ENCODE measurements around the gene MXD3.

MXD3 gene

DNA sequence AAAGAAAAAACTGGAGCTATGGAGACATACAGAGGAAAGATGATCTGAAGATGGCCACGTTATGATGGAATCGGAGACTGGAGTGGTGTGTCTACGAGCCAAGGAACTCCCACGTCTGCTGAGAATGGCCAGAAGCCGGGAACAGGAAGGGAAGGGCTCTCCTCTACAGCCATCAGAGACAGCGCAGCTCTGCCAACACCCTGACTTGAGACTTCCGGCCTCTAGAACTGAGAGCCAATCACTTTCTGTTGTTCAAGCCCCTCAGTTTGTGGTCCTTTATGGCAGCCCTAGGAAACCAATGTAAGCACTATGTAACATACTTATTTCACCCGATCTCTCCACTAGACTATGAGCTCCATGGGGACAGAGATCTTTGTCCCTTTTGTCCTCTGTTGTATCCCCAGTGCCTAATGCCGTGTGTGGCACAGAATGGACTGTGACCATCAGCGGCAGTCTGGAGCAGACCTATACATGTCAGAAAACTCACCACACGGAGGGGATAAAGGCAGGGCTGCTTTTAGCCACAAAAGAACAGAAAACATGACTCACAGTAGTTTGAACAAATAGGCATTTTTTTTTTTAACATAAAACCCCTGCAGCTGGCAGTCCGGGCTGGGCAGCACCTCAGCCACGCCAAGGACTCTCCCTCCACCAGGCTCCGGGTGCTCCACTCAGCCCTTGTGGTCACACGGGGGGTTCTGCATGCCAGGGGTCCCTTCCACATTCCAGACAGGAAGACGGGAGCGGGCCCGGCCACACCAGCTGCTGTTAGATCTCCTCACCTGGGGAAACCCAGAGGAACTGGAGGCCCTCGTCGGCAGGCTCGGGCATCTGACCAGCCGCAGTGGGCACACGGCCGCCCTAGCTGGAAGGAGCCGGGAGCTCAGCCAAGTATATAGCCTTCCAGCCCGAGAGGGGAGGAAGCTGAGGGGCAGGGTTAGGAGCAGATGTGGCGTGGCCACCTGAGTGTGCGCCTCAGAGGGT, 16.1 kb upstream of the MXD3 start:
- Histone ChIP-seq H3K9ac (ENCODE audit: low read depth in 1 of 2, low read length in 2 of 2) (no peak overlapping the region), H3K4me3 (ENCODE audit: low read length in 2 of 2) (no peak overlapping the region), H3K36me3 (ENCODE audit: control insufficient read depth in 2 of 2, insufficient read depth in 2 of 2, low read length in 2 of 2) (peaks cover 23 to 36% of the 10 kb centered on the region in 2 donors), H3K27me3 (ENCODE audit: control insufficient read depth in 2 of 2, insufficient read depth in 2 of 2, low read length in 2 of 2) (no peaks in the 10 kb centered on the region), H3K9me3 (ENCODE audit: control insufficient read depth in 2 of 2, low read length in 2 of 2) (no peaks in the 10 kb centered on the region), H3K27ac (ENCODE audit: low read depth in 2 of 2, low read length in 2 of 2) (no peak overlapping the region), H3K4me1 (ENCODE audit: control insufficient read depth in 2 of 2, insufficient read depth in 2 of 2, low read length in 2 of 2) (peaks cover 0 to 4% of the 10 kb centered on the region in 2 donors)

DNA sequence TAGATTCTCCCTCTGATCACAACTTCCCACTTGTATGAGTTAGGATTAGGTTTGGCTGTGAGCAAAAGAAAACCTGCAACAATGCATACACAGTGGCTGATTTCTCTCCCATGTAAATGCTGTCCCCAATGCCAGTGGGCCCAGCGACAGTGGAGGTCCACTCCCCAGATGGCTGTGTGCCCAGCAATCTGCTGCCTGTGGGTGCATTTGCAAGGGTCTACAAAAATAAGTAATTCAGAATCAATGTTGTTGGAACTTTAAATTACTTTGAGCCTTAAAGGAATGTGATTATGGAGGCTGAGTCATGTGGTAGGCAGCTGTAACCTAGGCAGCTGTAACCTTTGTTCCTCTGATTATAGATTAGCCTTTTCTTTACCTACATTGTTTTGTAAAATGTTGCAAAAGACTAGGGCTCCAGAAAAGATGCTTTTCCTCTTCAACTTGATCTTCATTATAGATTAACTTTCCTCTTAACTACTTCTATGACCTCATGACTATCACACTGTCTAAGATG, 14.2 kb upstream of the MXD3 start:
- H3K9me3 ChIP-seq (ENCODE audit: control insufficient read depth in 2 of 2, low read length in 2 of 2): no peaks in the 10 kb centered on the region
- no peak overlapping the region for H3K9ac ChIP-seq (ENCODE audit: low read depth in 1 of 2, low read length in 2 of 2)
- H3K4me1 ChIP-seq (ENCODE audit: control insufficient read depth in 2 of 2, insufficient read depth in 2 of 2, low read length in 2 of 2): peaks cover 0 to 4% of the 10 kb centered on the region in 2 donors
- no peaks in the 10 kb centered on the region for H3K27me3 ChIP-seq (ENCODE audit: control insufficient read depth in 2 of 2, insufficient read depth in 2 of 2, low read length in 2 of 2)
- peaks cover 14 to 20% of the 10 kb centered on the region in 2 donors for H3K36me3 ChIP-seq (ENCODE audit: control insufficient read depth in 2 of 2, insufficient read depth in 2 of 2, low read length in 2 of 2)
- no peak overlapping the region for H3K4me3 ChIP-seq (ENCODE audit: low read length in 2 of 2)
- H3K27ac ChIP-seq (ENCODE audit: low read depth in 2 of 2, low read length in 2 of 2): no peak overlapping the region

DNA sequence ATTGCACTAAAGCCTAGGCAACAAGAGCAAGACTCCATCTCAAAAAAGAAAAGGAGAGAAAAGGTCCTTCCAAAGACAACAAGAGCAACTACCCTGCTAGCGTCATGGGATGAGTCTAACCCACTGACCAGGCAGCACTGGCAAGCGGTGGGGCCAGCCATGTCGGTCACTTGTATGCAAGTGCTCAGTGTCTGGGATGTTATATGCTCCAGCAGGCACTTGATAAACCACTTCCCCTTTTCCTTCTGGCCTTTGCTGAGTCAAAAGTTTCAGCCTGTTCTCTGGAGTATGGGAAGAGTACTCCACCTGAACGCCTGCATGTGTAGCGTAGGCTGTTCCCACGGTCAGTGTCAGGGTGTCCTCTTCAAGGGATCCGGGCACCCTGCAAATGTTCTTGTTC, 9.2 kb upstream of the MXD3 start:
- Histone ChIP-seq H3K27ac (ENCODE audit: low read depth in 2 of 2, low read length in 2 of 2) (no peak overlapping the region), H3K4me3 (ENCODE audit: low read length in 2 of 2) (no peak overlapping the region), H3K9ac (ENCODE audit: low read depth in 1 of 2, low read length in 2 of 2) (no peak overlapping the region), H3K9me3 (ENCODE audit: control insufficient read depth in 2 of 2, low read length in 2 of 2) (no peaks in the 10 kb centered on the region), H3K4me1 (ENCODE audit: control insufficient read depth in 2 of 2, insufficient read depth in 2 of 2, low read length in 2 of 2) (peaks cover 0 to 2% of the 10 kb centered on the region in 2 donors), H3K36me3 (ENCODE audit: control insufficient read depth in 2 of 2, insufficient read depth in 2 of 2, low read length in 2 of 2) (peaks cover 6% of the 10 kb centered on the region in 2 donors), H3K27me3 (ENCODE audit: control insufficient read depth in 2 of 2, insufficient read depth in 2 of 2, low read length in 2 of 2) (no peaks in the 10 kb centered on the region)

DNA sequence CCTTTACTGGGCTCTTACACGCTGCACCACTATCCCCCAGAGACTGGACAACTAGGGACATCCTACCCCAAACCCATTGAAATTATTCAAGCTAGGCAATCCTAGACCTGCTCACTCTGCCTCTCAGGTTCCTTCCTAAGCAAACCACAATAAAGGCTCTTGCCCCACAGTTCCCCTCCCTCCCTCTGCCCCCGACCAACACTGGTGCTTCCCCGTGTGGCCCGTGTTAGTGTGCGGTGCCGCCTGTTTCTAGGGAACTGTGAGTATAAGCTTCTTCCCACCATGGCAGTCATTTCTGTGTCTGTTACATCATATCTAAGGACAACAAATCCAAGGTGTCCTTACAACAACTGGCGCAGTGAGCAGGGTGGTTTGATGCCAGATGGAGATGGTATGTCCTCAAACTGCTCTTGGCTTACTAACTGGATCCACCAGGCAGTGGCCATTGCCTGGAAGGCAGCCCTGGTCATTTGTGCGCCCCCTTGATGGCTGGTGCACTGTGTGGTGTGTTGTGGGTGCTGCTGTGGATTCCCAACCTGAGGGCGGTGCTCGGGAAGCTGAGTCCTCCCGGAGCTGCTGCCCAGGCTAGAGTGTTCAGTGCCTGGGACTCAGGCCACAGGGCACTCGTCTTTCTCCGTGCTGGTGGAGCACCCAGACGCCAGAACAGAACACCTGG, 8.4 kb upstream of the MXD3 start:
- H3K27me3 ChIP-seq (ENCODE audit: control insufficient read depth in 2 of 2, insufficient read depth in 2 of 2, low read length in 2 of 2): no peaks in the 10 kb centered on the region
- H3K36me3 ChIP-seq (ENCODE audit: control insufficient read depth in 2 of 2, insufficient read depth in 2 of 2, low read length in 2 of 2): peaks cover 6% of the 10 kb centered on the region in 2 donors
- no peaks in the 10 kb centered on the region for H3K4me1 ChIP-seq (ENCODE audit: control insufficient read depth in 2 of 2, insufficient read depth in 2 of 2, low read length in 2 of 2)
- H3K4me3 ChIP-seq (ENCODE audit: low read length in 2 of 2): no peak overlapping the region
- H3K9me3 ChIP-seq (ENCODE audit: control insufficient read depth in 2 of 2, low read length in 2 of 2): no peaks in the 10 kb centered on the region
- H3K9ac ChIP-seq (ENCODE audit: low read depth in 1 of 2, low read length in 2 of 2): no peak overlapping the region
- no peak overlapping the region for H3K27ac ChIP-seq (ENCODE audit: low read depth in 2 of 2, low read length in 2 of 2)

DNA sequence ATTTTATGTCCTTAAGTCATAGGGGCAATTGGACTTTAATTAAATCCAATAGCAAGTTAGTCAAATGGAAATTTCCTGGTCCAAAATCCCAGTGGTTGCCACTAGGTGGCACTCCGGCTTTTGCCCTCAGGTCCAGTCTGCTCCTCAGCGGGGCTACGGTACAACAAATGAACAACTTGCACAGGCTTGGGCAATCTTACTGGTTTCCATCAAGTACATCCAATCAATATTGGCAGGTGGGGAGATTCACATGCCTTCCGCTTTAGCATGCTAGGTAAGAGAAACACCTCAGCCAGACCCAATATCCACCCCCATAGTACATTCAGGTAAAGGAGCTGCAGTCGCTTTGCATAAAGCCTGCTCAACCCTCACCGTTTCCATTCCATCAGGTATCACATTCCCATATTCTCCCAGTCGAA, 6.3 kb upstream of the MXD3 start:
- Histone ChIP-seq H3K27ac (ENCODE audit: low read depth in 2 of 2, low read length in 2 of 2) (no peak overlapping the region), H3K36me3 (ENCODE audit: control insufficient read depth in 2 of 2, insufficient read depth in 2 of 2, low read length in 2 of 2) (peaks cover 6% of the 10 kb centered on the region in 2 donors), H3K9ac (ENCODE audit: low read depth in 1 of 2, low read length in 2 of 2) (no peak overlapping the region), H3K27me3 (ENCODE audit: control insufficient read depth in 2 of 2, insufficient read depth in 2 of 2, low read length in 2 of 2) (no peaks in the 10 kb centered on the region), H3K4me3 (ENCODE audit: low read length in 2 of 2) (no peak overlapping the region), H3K4me1 (ENCODE audit: control insufficient read depth in 2 of 2, insufficient read depth in 2 of 2, low read length in 2 of 2) (peaks cover under 1% of the 10 kb centered on the region in 2 donors), H3K9me3 (ENCODE audit: control insufficient read depth in 2 of 2, low read length in 2 of 2) (no peaks in the 10 kb centered on the region)

DNA sequence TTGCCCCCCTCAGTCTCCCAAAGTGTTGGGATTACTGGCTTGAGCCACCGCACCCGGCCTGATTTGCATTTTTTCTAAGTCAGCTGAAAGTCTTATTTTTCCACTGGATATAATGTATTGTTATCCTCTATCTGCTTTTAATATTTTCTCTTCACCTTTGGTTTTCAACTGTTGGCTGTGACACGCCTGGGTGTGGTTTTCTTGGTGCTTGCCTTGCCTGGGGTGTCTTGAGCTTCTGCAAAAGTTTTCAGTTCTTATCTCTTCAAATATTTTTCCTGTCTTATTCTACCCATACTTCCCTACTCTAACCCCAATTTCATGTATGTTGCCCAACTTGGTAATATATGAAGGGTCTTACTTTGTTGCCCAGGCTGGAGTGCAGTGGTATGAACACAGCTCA, 4.3 kb upstream of the MXD3 start:
- Histone ChIP-seq H3K9me3 (ENCODE audit: control insufficient read depth in 2 of 2, low read length in 2 of 2) (no peaks in the 10 kb centered on the region), H3K4me1 (ENCODE audit: control insufficient read depth in 2 of 2, insufficient read depth in 2 of 2, low read length in 2 of 2) (peaks cover 11 to 13% of the 10 kb centered on the region in 2 donors), H3K27me3 (ENCODE audit: control insufficient read depth in 2 of 2, insufficient read depth in 2 of 2, low read length in 2 of 2) (no peaks in the 10 kb centered on the region), H3K36me3 (ENCODE audit: control insufficient read depth in 2 of 2, insufficient read depth in 2 of 2, low read length in 2 of 2) (peaks cover 5 to 6% of the 10 kb centered on the region in 2 donors), H3K4me3 (ENCODE audit: low read length in 2 of 2) (no peak overlapping the region), H3K9ac (ENCODE audit: low read depth in 1 of 2, low read length in 2 of 2) (no peak overlapping the region), H3K27ac (ENCODE audit: low read depth in 2 of 2, low read length in 2 of 2) (no peak overlapping the region)

DNA sequence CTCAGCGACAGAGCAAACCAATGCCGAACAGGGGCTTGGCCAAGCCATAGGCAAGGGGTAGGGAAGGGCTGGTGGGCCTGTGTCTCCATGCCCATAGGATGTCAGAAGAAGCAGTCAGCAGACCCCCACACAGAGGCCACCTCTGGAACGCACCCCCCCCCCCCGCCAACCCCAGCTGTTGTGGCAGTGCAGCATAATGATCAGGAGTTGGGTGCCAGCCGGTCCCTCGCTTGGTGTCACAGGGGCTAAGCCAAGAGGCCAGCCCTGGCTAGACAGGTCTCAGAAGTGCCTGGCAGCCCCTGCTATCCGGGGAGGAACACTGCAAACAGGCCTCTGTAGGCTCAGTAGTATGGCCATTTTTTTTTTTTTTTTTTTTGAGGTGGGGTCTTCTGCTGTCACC, 3.7 kb upstream of the MXD3 start:
- H3K9me3 ChIP-seq (ENCODE audit: control insufficient read depth in 2 of 2, low read length in 2 of 2): no peaks in the 10 kb centered on the region
- peaks cover 3 to 6% of the 10 kb centered on the region in 2 donors for H3K36me3 ChIP-seq (ENCODE audit: control insufficient read depth in 2 of 2, insufficient read depth in 2 of 2, low read length in 2 of 2)
- no peak overlapping the region for H3K4me3 ChIP-seq (ENCODE audit: low read length in 2 of 2)
- H3K27me3 ChIP-seq (ENCODE audit: control insufficient read depth in 2 of 2, insufficient read depth in 2 of 2, low read length in 2 of 2): no peaks in the 10 kb centered on the region
- H3K27ac ChIP-seq (ENCODE audit: low read depth in 2 of 2, low read length in 2 of 2): no peak overlapping the region
- H3K4me1 ChIP-seq (ENCODE audit: control insufficient read depth in 2 of 2, insufficient read depth in 2 of 2, low read length in 2 of 2): peaks cover 13 to 17% of the 10 kb centered on the region in 2 donors
- H3K9ac ChIP-seq (ENCODE audit: low read depth in 1 of 2, low read length in 2 of 2): no peak overlapping the region

DNA sequence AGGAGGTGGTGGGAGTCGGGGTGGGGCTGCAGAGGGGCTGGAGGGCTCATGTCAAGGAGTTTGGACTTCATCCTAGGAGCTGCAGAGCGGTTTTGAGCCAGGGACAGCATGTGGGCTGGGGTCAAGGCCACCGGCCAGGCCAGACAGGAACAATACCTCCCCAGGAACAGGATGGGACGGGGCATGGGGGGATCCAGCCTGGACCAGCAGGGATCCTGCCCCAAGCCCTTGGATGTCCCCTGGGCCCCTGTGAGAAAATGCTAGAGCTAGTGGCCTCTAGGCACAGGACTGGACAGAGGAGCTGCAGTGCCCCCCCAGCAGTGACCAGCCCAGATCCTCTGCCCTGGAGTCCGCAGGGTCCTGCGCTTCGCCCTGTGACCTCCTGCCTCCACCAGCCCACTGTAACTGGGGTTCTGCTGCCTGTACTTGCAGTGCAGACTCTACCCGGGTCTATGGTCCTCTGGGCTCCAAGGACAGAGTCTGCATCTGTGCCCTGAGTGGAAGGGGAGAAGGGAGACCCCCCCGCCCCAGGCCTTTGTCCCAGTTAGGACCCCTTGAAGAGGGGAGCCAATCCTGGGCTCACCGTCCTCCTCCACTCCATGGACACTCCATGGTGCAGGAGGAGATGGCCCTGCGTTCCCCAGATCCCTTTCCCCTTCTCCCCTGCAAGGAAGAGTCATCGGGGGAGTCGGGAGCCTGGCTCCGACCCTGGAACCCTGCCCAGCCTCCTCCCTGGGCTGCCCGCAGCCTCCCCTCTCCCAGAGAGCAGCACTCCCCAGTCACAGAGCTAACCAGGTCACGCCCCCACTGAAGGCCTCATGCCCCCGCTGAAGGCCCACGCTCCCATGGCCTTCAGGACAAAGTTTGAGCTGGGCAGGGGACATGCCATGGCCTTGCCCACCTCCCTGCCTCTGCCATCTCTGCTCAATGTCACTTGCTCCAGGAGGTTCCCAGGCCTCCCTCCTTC, 3.0 kb upstream of the MXD3 start:
- no peak overlapping the region for H3K9ac ChIP-seq (ENCODE audit: low read depth in 1 of 2, low read length in 2 of 2)
- no peaks in the 10 kb centered on the region for H3K9me3 ChIP-seq (ENCODE audit: control insufficient read depth in 2 of 2, low read length in 2 of 2)
- no peaks in the 10 kb centered on the region for H3K27me3 ChIP-seq (ENCODE audit: control insufficient read depth in 2 of 2, insufficient read depth in 2 of 2, low read length in 2 of 2)
- H3K27ac ChIP-seq (ENCODE audit: low read depth in 2 of 2, low read length in 2 of 2): no peak overlapping the region
- H3K36me3 ChIP-seq (ENCODE audit: control insufficient read depth in 2 of 2, insufficient read depth in 2 of 2, low read length in 2 of 2): peaks cover 3% of the 10 kb centered on the region in 2 donors
- H3K4me1 ChIP-seq (ENCODE audit: control insufficient read depth in 2 of 2, insufficient read depth in 2 of 2, low read length in 2 of 2): peaks cover 13 to 22% of the 10 kb centered on the region in 2 donors
- H3K4me3 ChIP-seq (ENCODE audit: low read length in 2 of 2): no peak overlapping the region

DNA sequence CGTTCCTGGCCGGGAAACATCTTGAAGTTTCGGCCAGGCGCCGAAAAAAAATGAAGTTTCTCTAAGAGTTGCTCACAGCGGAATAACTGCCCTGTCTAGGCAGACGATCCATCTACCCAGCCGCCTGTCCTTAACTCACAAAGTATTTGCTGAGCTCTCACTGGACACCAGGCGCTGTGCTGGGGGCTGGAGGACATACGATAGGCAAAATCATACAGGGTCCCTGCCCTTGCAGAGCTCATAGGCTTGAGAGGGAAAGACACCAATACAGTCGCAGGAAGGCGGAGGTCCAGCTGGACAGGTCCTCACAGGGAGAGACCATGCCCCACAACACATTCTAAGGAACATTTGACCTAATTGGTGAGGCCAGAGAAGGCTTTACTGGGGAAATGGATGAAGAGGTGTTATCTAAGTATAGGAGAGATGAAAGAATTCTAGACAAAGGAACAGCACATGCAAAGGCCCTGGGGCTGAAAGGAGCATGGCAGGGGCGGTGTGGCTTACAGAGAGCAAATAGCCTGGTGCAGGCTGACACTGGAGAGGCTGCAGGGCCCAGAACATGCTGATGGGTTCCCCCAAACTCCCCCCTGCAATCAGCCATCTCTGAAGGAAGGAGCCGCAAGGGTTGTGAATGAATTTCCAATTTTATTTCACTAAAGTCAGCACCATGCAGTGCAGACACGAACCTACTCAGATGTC, 2.0 kb upstream of the MXD3 start:
- Histone ChIP-seq H3K4me1 (ENCODE audit: control insufficient read depth in 2 of 2, insufficient read depth in 2 of 2, low read length in 2 of 2) (peaks cover 13 to 29% of the 10 kb centered on the region in 2 donors), H3K27me3 (ENCODE audit: control insufficient read depth in 2 of 2, insufficient read depth in 2 of 2, low read length in 2 of 2) (no peaks in the 10 kb centered on the region), H3K36me3 (ENCODE audit: control insufficient read depth in 2 of 2, insufficient read depth in 2 of 2, low read length in 2 of 2) (peaks cover 3 to 7% of the 10 kb centered on the region in 2 donors), H3K9ac (ENCODE audit: low read depth in 1 of 2, low read length in 2 of 2) (no peak overlapping the region), H3K4me3 (ENCODE audit: low read length in 2 of 2) (no peak overlapping the region), H3K27ac (ENCODE audit: low read depth in 2 of 2, low read length in 2 of 2) (no peak overlapping the region), H3K9me3 (ENCODE audit: control insufficient read depth in 2 of 2, low read length in 2 of 2) (no peaks in the 10 kb centered on the region)
